DND-41 (cell line): ENCODE data around the gene KCND3.

Experiments
- ATAC-seq: fragments of 200-7000 bp; cut with Tn5 transposase; 3 replicates; pipeline ENCODE4 v1.9.1; 2021; ENCODE audit warnings: low read depth; ENCODE audit not compliant: insufficient read depth
- DNase-seq: peaks from one replicate; pipeline ENCODE4 v3.0.0-alpha.2; 2020
- H2AFZ ChIP-seq: 2 replicates; pipeline ENCODE4 v1.6.0; 2012; ENCODE audit warnings: low read depth, low read length
- H3K27ac ChIP-seq: 2 replicates; pipeline ENCODE4 v1.5.1; 2012; ENCODE audit warnings: low read length, inconsistent platforms
- H3K27me3 ChIP-seq: fragments of 200-600 bp; sonication (generic); 2 replicates; pipeline ENCODE4 v1.6.0; 2012; ENCODE audit warnings: low read length, mild to moderate bottlenecking, inconsistent platforms; ENCODE audit not compliant: insufficient read depth, poor library complexity
- H3K36me3 ChIP-seq: 2 replicates; pipeline ENCODE4 v1.5.1; 2012; ENCODE audit warnings: low read length, inconsistent platforms; ENCODE audit not compliant: insufficient read depth
- H3K4me1 ChIP-seq: 2 replicates; pipeline ENCODE4 v1.5.1; 2012; ENCODE audit warnings: mild to moderate bottlenecking, low read length; ENCODE audit not compliant: insufficient read depth
- H3K4me2 ChIP-seq: 2 replicates; pipeline ENCODE4 v1.6.0; 2012; ENCODE audit warnings: mild to moderate bottlenecking, moderate library complexity, low read length, inconsistent platforms; ENCODE audit not compliant: insufficient read depth
- H3K4me3 ChIP-seq, 2 experiments: fragments of 200-600 bp in 1 of 2; shearing (Covaris generic) in 1 of 2; 2 replicates each; pipeline ENCODE4 v1.5.1; 2012 to 2016; ENCODE audit warnings: inconsistent platforms in 2 of 2, low read length in 2 of 2, mild to moderate bottlenecking in 2 of 2, low read depth in 1 of 2, moderate library complexity in 1 of 2
- H3K79me2 ChIP-seq: 2 replicates; pipeline ENCODE4 v1.6.0; 2012; ENCODE audit warnings: low read length, inconsistent platforms; ENCODE audit not compliant: insufficient read depth
- H3K9ac ChIP-seq: 2 replicates; pipeline ENCODE4 v1.6.0; 2012; ENCODE audit warnings: low read depth, mild to moderate bottlenecking, inconsistent platforms, low read length, moderate library complexity
- H3K9me3 ChIP-seq: 2 replicates; pipeline ENCODE4 v1.5.1; 2012; ENCODE audit warnings: low read length, moderate library complexity, mild to moderate bottlenecking, inconsistent platforms; ENCODE audit not compliant: insufficient read depth, severe bottlenecking
- H4K20me1 ChIP-seq: 2 replicates; pipeline ENCODE4 v1.6.0; 2012; ENCODE audit warnings: low read length; ENCODE audit not compliant: insufficient read depth
- EZH2 ChIP-seq: IDR thresholded peaks from 3 replicates; pipeline ENCODE4 v1.6.1; 2012; ENCODE audit warnings: borderline replicate concordance, low read depth, mild to moderate bottlenecking, moderate library complexity, low read length, inconsistent platforms; ENCODE audit not compliant: severe bottlenecking
- TF ChIP-seq, protein P1 (sequence below): IDR thresholded peaks from 2 replicates; pipeline ENCODE4 v1.5.1; 2012; ENCODE audit warnings: borderline replicate concordance, low read length, moderate library complexity, mild to moderate bottlenecking; ENCODE audit not compliant: poor library complexity, severe bottlenecking; ENCODE audit errors: extremely low read depth

The KCND3 gene

DNA sequence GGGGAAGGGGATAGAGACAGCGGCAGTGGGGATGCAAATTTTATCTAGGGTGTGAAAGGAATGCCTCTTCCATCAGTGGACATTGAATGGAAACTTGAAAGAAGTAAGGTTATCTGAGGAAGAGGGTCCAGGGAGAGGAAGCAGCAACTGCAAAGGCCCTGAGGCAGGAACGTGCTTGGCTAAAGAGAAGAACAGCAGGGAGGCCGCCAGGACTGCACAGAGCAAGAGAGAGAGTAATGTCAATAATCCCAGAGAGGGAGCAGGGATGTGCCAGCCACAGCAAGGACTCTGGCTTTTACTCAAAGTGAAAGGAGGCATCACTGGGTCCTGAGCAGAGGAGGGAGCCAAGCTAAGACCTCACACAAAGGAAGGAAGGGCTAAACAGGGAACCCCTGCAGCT, 50.9 kb downstream of the KCND3 start:
- Histone ChIP-seq H3K27ac (no peak overlapping the region), H4K20me1 (no peaks in the 10 kb centered on the region)

DNA sequence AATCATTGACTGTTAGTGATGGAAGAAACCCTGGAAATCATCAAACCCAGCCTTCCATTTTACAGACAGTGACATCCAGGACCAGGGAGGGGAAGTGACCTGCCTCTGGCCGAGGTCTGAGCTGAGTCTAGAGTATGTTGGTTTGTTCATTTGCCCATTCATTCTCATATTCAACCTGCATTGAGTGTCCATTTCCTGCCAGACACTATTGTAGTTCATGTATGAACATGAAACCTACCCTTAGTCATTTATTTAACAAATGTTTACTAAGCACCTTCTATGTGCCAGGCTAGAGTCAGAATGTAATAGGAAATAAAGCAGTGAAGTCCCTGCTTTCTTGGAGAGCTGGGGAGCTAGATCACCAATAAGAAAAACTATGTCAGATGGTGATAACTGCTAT, 51.3 kb downstream of the KCND3 start:
- H3K9ac ChIP-seq, result no peak overlapping the region
- H3K27me3 ChIP-seq, result peaks cover 8% of the 10 kb centered on the region
- ATAC-seq (no peak), DNase-seq (no peak)
- TF ChIP-seq, protein P1, sequence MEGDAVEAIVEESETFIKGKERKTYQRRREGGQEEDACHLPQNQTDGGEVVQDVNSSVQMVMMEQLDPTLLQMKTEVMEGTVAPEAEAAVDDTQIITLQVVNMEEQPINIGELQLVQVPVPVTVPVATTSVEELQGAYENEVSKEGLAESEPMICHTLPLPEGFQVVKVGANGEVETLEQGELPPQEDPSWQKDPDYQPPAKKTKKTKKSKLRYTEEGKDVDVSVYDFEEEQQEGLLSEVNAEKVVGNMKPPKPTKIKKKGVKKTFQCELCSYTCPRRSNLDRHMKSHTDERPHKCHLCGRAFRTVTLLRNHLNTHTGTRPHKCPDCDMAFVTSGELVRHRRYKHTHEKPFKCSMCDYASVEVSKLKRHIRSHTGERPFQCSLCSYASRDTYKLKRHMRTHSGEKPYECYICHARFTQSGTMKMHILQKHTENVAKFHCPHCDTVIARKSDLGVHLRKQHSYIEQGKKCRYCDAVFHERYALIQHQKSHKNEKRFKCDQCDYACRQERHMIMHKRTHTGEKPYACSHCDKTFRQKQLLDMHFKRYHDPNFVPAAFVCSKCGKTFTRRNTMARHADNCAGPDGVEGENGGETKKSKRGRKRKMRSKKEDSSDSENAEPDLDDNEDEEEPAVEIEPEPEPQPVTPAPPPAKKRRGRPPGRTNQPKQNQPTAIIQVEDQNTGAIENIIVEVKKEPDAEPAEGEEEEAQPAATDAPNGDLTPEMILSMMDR, result no peak
- no peak for TF ChIP-seq EZH2
- H3K27ac ChIP-seq, result no peak overlapping the region
- H3K4me1 ChIP-seq, result no peaks in the 10 kb centered on the region
- no peaks in the 10 kb centered on the region for H3K9me3 ChIP-seq
- no peaks in the 10 kb centered on the region for H3K79me2 ChIP-seq
- no peaks in the 10 kb centered on the region for H4K20me1 ChIP-seq
- H3K4me3 ChIP-seq, result no peak overlapping the region
- no peak overlapping the region for H3K4me2 ChIP-seq
- H2AFZ ChIP-seq, result no peak overlapping the region
- no peaks in the 10 kb centered on the region for H3K36me3 ChIP-seq

More for the DNA sequence above, 50.9 kb downstream of the KCND3 start:
- no peak for ATAC-seq
- H3K4me2 ChIP-seq, result no peak overlapping the region
- H3K79me2 ChIP-seq, result no peaks in the 10 kb centered on the region
- H3K9ac ChIP-seq, result no peak overlapping the region
- DNase-seq, result no peak
- no peaks in the 10 kb centered on the region for H3K9me3 ChIP-seq
- no peaks in the 10 kb centered on the region for H3K36me3 ChIP-seq
- TF ChIP-seq, protein P1, result no peak
- no peak for TF ChIP-seq EZH2
- peaks cover 11% of the 10 kb centered on the region for H3K27me3 ChIP-seq
- H3K4me1 ChIP-seq, result no peaks in the 10 kb centered on the region
- no peak overlapping the region for H2AFZ ChIP-seq
- no peak overlapping the region for H3K4me3 ChIP-seq

DNA sequence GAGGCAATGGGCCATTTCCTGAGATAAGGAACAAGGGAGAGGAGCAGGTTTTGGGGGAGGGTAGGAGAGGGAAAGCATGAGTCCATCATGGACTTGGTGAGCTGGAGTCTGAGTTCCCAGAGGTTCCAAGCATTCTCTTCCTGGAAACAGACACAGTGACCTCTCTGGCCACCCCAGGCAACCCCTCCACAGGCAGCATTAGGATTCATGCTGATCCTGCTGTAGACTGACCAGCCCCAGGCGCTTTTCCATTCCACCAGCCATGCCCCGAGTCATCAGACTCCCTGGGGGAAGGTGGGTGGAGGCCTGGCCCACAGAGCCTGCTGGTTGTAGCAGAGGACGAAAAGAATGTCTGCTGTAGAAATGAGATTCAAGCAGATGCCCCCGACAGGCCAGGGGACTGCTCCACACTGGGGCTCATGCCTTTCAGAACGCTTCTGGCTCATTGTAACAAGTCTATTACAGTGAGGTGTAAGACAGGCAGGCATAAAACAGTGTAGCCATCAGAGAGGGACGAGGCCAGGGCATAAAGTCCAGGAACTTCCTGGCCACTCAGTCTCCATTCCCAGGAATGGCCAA, 52.2 kb downstream of the KCND3 start:
- H3K36me3 ChIP-seq, result no peaks in the 10 kb centered on the region
- H3K4me3 ChIP-seq, result no peak overlapping the region
- H4K20me1 ChIP-seq, result no peaks in the 10 kb centered on the region
- no peaks in the 10 kb centered on the region for H3K9me3 ChIP-seq
- no peak overlapping the region for H3K27ac ChIP-seq
- no peak overlapping the region for H3K4me2 ChIP-seq
- ATAC-seq, result no peak
- H3K9ac ChIP-seq, result no peak overlapping the region
- DNase-seq, result no peak
- H2AFZ ChIP-seq, result no peak overlapping the region
- peaks cover 8% of the 10 kb centered on the region for H3K27me3 ChIP-seq
- no peak for TF ChIP-seq EZH2
- TF ChIP-seq, protein P1, result no peak
- H3K4me1 ChIP-seq, result no peaks in the 10 kb centered on the region
- no peaks in the 10 kb centered on the region for H3K79me2 ChIP-seq
